Activated naive CD8-positive, alpha-beta T cell treated with anti-CD3 and anti-CD28 coated beads, Interleukin-2, amount 50 U/mL, for 16 hours (primary cell): Measurements from ENCODE around the gene NFATC3.

ENCODE experiments used
- DNase-seq: peaks from one replicate; pipeline ENCODE4 v3.0.0-alpha.2; 2020; ENCODE audit warnings: low read depth, low spot score

Gene NFATC3

DNA sequence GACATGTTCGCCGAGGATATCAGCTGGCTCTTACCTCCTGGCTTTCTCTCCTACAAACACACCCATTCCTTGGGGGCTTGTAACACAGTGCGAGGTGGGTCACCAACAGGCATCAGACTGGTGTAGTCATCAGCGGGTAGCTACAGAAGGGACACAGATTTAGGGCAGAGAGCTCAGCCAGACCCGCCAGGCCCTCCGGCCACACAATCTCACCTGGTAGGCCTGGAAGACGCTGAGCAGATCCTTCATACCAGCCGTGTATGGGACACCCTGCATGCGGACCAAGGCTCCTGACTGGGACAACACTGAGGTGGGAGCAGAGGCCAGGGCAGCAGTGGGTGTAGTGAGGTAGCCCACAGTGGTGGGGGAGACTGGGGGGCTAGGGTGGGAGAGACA, 145.0 kb downstream of the NFATC3 start:
- no peak for DNase-seq

DNA sequence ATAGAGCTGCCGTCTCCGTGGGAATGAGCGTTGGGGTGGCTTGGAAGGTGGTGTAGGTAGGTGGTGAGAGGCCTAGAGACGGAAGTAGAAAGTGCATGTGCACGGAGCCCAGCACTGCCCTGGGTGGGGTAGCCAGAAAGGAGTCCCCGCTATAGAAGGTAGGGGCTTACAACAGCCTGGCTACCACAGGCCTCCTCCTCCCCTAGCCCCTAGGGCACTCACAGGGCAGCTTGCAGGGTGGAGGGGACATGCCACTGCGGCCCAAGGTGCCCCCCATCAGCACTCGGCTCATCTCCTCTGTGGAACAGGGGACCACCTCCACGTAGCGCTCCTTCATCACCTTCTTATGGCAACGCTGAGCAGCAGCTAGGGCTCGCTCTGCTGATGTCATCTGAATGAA, 145.8 kb downstream of the NFATC3 start:
- DNase-seq: no peak

DNA sequence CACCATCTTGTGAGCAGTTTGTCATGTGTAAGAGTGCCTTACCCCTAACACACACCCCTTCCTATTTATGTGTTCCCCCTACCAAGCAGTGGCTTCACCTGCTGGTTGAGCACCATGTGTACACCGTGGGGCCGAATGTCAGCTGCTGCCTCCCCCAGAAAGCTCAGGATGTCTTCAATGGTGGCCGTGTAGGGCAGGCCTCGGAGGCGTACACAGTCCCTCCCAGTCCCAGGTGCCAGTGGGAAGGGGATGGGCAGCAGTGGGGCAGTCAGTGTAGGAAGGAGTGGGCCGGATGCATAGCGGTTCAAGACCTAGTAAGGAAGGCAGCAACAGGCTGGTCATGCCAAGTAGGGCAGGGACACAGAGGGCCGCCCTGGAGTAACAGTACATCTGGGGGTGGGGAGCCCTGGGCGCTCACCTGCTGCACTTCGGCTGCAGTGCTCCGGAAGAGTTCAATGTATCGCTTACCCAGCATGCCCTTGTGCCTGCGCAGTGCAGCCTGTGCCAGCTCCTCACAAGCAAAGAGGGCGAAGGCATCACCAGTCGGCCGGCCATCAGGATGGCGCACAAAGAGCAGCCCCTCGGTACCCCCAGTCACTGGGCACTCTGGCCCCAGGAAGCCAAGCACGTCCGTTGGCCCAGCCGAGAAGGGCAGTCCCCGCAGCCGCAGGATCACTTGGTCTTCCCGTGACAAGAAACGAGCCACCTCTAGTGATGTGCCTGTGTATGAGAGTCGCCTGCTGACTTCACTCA, 146.4 kb downstream of the NFATC3 start:
- DNase-seq: no peak

DNA sequence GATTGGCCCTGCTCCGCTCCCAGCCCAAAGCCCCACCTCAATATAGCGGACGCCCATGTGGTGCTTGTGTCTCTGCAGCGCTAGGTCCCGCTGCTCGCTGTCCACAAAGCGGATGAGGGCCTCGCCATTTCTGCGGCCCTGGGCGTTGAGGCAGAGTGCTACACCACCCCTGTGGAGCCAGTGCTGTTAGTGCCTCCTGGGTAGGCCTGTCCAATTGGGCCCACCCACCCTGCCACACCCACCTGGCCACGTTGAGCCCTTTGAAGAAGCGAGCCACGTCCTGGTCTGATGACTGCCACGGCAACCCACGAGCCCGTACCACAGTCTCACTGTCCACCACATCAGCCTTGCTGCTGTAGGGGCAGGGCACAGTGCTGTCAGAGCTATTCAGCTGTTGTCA, 147.2 kb downstream of the NFATC3 start:
- DNase-seq: no peak

DNA sequence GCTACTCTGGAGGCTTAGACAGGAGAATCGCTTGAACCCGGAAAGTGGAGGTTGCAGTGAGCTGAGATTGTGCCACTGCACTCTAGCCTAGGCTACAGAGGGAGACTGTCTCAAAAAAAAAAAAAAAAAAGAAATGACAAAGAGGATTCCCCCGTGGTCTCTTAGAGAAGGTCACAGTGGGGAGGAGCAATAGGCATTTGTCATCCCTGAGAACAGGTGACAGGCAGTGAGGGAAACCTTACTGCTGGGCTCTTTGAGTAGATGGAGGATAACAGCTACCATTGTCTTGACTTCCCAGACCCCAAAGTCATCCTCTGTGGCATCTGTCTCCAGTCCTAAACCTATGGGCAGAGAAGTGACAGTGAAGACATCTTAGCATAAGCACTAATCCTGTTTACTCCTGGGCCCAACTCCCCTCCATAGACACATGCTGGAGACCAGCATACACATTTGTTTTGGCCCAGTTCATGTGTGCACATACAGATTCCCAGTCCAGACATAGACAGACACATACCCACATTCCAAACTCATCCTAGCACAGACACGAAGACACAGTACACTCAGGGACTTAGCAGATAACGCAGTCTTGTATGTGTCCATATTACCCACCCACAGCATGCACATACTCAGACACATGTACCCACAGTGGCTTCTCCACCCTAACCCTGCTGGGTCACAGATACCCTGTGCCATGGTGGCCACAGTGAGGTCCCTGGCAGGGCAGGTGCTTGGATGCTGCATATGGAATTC, 148.1 kb downstream of the NFATC3 start:
- no peak for DNase-seq

DNA sequence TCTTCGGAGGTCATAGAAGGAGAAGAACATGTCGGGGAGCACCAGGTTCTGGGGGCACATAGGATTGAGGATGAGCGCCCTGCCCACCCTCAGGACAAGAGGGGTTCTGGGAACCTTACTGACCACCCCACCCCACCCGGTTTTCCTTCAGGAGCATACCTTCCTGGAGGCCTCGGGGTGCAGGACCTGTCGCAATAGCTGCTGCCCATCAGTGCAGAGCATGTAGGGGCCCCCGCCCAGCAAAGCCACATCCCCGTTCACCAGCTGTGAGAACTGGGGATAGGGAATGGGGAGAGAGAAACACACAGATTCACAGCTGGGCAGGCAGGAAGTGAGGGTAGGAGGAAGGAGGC, 148.6 kb downstream of the NFATC3 start:
- DNase-seq: no peak

DNA sequence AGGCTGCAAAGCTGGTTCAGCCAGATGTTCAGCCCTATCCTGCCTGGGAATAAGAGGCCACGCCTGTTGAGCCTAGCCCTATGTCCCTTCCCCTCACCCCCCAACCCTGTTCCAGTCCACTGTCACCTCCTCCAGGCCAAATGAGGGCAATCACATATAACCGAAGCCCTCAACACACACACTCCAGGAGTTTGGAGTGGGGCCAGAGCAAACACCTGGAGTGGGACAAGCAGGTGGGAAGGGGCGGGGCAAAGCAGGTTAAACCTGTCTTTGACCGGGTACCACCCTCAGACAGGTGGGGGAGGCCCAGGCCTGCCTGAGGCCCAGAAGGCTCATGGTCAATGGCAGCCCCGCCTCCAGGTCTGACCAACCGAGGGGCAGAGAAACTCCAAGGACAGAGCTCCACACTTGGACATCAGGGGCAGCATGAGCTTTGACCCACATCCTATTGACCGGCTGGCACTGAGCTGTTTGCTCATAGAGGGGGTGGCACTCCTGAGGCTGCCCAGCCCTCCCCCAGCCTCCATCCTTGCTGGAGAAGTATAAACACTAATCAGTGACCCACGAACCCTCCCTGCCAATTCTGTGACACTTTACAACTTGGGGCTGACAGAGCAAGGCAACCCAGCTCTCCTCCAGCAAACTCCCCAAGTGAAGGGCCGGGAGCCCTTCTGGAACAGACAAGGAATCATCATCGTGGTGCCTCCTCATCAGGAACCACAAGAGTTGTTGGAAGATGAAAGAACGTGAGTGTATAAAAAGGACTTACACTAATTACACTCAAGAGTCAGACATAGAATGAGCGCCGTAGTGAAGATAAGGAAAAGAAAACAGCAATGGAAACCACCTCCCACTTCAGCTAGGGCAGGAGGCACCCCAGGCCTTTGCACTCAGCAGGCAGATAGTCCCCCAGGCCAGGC, 149.3 kb downstream of the NFATC3 start:
- DNase-seq: no peak

DNA sequence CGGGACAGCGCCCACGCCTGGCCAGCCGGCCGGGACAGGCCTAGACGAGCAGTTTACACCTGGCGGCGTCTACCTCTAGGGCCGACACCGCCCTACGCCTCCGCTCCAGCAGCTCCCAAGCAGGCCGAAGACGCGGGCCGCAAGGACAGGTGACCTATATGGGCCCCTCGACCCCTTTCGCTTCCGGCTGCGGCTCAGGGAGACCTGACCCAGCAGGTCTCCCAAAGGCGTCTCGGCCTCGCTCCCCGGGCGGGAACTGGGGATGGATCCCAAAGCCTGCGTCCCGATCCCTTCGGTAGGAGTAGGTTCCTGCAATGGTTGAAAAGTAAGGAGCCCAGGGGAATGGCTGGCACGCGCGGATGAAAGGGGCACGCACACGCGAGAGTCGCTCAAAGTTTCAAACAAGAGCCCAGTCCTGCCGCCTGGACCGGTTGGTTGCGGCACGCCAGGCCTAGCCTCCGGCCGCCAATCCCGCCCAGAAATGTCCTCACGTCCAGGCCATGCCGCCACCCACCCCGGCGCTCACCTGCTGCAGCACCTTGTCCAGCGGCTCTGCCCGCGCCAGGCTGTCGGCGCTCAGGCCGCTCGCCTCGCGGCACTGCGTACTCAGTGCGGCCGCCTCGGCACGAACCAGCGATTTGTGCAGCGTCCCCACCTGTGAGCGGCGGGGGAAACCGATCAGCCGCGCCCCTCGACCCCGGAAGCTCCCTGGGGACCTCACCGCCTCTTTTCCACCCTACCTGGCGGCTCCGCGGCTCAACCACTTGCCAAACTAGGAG, 150.1 kb downstream of the NFATC3 start:
- DNase-seq: no peak

DNA sequence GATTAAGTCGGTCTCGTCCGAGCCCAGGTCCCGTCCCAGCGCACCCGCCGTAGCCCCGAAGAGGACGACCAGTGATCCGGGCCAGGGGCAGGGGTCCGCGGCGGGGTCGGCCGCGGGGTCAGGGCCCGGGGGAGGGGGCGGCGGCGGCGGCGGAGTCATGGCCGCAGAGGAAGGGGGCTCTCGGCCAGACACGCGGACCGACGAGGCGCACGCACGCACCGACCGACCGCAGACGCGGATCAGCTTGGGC, 150.6 kb downstream of the NFATC3 start, which contains the start of gene ESRP2:
Gene ESRP2, minus strand, starts transcription at position 241 of the 250 bp plus-strand sequence. Its CDS starts 82 bp downstream, at position 159.
- DNase-seq: no peak

DNA sequence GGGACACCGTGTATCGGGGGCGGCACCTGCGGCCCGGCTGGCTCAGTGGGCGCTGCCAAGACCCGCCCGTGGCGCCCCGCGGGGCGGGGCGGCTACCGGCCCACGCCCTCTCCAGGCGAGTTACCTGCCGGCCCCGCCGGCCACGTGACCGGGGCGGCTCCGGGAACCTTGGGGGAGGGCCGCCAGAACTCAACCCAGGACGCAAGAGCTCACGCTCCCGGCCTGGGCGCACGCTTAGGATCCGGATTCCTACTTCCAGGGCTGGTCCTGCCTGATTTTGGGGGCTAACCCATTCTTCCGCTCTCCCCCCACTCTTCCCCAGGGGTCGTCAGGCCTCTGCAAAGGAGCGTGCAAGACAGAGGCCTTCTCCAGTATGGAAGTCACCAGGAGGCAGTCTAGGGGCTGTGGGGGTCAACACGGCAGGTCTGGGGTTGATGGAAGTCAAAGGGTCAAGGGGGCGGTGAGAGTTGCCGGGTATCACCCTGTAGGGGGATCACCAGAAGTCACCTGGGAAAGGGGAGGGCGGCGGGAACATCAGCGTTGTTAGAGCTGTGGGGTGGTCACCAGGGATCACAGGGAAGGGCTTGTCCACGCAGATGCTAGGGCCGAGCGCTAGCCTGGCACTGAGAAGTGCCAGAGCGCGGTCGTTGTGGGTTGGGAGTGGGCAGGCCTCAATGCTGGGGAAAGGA, 151.1 kb downstream of the NFATC3 start:
- no peak for DNase-seq

DNA sequence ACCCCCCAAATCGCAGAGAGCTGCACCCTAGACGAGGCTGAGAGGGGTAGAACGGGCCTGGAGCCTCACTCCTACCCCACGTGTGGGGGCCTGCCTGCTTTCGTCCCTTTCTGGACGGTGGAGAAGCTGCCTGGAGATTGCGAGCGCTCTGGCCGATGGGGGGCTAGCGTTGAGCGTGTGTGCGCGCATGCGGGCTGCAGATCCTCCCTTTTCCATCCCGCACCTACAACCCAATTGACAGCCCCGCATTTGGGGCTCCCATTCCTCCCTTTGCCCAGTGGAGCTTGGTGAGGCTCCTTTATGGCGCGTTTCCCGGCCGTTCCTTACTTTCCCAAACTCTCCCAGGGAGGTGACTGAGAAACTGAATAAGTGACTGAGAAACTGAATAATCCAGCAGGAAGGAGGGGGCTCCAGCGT, 151.7 kb downstream of the NFATC3 start:
- DNase-seq: no peak

DNA sequence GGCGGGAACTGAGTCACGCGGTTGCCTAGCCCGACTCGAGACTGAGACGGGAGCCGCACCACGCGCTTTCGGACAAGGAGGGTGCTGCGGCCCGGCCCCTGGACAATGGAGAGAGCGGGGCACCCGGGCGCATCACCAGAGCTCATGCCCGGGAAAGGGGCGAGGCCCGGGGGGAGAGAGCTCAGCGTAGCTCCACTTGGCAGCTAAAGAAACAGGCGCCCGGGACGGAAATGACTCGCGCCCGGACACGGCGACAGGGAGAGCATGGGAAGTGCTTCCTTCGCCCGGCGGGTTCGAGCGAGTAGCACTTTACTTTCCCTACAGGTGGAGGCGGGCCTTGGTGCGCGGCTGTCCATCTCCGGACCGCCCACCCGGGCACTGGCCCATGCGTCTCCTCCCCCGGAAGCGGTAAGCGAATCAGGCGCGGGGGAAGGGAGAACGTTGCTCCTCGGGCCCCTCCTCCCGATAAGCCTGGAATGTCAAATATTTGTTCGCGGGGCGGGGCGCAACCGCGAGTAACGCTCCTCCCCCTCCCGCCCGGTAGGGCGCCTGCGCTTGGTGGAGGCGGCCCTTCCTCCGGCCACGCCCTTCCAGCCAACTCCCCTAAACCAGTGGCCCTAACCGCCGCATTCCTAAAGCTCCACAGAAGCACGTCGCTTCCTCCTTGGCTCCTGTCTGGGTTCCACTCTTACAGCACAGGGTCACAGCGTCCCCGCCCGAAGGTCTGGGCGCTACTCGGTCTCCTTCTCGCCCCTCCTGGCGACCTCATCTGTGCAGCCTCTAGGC, 152.3 kb downstream of the NFATC3 start:
- peak; percentile 75 for DNase-seq

DNA sequence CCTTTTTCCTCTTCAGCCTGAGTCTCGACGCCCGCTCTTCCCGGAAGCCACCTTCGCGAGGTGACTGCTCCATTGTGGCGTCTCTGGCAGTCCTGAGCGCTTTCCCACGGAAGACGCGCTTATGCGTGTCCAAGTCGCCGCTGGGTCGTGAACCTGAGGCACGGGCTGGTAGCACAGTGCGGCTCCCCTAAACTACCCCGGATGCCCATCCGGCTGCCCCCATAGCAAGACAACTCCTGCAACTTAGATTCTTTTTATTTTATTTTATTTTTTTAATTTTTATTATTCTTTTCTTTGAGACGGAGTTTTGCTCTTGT, 152.8 kb downstream of the NFATC3 start:
- no peak for DNase-seq

DNA sequence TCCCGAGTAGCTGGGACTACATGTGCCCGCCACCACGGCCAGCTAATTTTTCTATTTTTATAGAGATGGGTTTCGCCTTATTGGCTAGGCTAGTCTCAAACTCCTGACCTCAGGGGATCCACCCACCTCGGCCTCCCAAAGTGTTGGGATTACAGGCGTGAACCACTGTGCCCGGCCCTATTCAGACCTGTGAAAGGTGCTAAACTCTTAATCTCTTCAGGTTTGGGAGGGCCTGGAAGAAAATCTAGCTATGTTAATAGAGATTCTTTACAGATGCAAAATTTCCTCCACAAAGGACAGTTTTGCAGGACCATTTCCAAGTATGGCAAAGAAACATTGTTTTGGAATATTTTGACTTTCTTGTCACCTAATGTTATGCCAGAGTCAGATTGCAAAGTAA, 156.9 kb downstream of the NFATC3 start:
- no peak for DNase-seq

DNA sequence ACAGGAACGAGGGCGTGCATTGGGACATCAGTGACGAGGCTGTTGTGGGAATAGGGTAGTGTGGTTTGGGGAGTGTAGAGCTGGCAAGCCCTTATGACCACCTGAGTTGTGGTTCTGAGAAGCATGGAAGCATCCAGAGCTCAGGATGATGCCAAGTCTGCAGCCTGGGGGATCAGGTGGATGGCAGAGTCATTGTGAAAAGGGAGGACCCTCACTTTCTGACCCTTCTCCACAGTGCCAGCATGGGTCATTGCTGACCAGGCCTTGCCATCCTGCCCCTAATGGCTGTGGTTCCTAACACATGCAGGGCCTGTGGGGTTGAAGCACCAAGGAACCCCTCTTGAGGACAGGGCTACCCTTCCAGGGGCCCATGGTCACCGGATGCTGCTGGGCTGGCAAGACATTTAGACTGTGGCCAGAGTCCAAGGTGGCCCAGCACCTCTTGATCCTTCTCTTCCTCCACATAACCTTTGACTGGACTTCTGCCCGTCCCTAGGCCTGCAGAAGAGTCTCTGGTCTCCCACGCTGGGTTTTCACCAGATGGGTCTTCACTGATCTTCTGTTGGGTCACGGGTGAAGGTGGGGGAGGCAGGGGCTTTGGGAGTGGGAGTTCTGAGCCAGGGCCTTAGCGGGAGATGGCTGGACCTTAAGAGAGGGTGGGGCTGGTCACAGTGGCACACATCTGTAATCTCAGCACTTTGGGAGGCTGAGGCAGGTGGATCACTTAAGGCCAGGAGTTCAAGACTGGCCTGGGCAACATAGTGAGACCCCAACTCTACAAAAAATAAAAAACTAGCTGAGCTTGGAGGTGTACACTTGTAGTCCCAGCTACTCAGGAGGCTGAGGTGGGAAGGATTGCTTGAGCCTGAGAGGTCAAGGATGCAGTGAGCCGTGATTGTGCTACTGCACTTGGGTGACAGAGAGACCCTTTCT, 158.0 kb downstream of the NFATC3 start:
- no peak for DNase-seq

DNA sequence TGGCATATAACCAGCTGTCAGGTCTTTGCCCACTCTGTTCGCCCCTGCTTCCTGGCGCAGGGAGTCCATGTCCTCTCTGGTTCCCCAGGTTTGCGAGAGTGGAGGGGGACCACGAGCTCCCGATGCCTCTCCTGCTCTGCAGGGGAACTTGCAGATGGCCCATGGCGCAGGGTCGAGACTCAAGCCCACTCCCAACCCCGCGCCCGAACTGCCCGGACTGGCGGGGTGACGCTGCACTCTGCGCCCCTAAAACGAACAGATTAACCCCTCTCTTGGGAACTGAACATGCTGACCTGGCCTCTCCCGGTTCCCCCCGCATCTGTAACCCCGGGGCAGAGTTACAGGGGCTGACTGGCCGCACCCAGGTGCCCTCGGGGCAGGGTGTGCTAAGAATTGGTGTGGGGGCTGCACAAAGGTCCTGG, 159.3 kb downstream of the NFATC3 start:
- no peak for DNase-seq

DNA sequence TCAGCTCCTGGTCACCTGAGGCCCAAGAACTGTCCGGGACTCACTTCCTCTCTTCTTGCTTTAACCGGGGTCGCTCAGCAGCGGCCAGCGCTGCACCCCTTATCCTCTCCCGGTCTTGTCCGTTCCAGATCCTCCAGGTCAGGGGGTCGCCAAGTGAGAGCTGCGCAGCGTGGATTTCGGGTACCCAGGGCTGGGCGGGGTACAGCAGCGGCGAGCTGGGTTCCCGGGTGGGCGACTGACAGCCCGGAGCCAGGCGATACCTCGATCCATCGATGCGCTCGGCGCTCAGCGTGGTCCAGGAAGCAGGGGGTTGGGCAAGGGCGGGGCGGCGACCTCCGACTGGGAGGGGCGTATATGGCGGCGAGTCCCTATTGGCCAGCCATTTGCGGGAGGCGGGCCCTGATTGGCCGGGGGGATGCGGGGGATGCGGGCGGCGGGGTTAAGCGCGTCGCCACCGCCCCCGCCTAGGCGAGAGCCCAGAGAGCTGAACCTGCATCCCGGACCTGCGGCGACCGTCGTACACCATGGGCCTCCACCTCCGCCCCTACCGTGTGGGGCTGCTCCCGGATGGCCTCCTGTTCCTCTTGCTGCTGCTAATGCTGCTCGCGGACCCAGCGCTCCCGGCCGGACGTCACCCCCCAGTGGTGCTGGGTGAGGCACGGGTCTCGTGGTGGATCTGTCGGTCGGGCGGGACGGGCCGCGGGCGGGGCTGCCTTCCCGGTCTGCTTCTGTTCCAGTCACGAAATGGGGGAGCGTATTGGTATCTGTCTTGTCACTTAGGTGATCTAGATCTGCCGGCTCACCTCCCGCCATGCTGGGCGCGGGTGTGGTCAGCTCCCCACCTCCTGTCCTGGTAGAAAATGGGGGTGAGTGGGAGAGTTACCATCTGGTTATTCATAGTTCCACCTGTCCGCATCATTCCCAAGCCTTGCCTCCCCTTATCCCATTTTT, 160.0 kb downstream of the NFATC3 start, which contains the start of gene PLA2G15:
Gene PLA2G15, plus strand, starts transcription at position 471 of the 951 bp plus-strand sequence. Its CDS starts 54 bp downstream, at position 525.
- peak; percentile 91 for DNase-seq

DNA sequence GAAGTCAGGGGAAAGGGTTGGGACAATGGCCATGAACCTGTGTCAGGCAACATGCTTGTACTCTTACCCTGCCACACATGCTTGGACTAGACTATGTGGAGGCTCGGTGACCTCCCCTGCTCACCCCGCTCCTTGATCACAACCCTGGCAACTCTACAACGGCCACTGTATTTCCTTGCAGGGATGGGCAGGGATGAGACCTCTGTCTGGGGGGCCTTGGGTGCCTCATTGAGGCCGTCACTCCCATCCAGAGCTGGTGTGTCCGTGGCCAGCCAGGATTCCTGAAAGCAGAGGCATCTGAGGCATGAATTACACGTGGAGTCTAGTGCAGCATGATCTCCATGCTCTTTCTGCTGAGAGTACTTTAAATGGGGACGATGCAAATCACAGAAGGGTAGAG, 161.0 kb downstream of the NFATC3 start:
- DNase-seq: no peak
